ENCODE measurements around the gene PIBF1.
"Not testable (repeated sequence)": the region's sequence is repeated elsewhere in the genome, so short reads cannot be mapped to it uniquely, and the experiment has no call there.

PIBF1 gene

GRCh38 chr13:72808917-72809500, 27.1 kb downstream of the PIBF1 start:
- Histone ChIP-seq H3K27me3 (no peaks in the 10 kb centered on the region), H4K20me1 (peaks cover 15% of the 10 kb centered on the region; the same call in 1 of the 2 replicates), H3K9ac (no peak overlapping the region), H3K4me2 (no peak overlapping the region), H3K4me1 (no peaks in the 10 kb centered on the region), H3K4me3 (no peak overlapping the region), H3K9me3 (no peaks in the 10 kb centered on the region), H3K36me3 (peaks cover 59% of the 10 kb centered on the region), H3K27ac (no peak overlapping the region)
- TF ChIP-seq Cebpa-rat (IDR thresholded peaks at IDR 0.05), result no peak

- Histone ChIP-seq H3K9me3 (no peaks in the 10 kb centered on the region), H3K27me3 (no peaks in the 10 kb centered on the region), H3K4me3 (no peak overlapping the region), H3K4me2 (no peak overlapping the region), H4K20me1 (no peaks in the 10 kb centered on the region), H3K36me3 (peaks cover 68% of the 10 kb centered on the region), H3K9ac (no peak overlapping the region), H3K4me1 (no peaks in the 10 kb centered on the region), H3K27ac (no peak overlapping the region)
- TF ChIP-seq Cebpa-rat (IDR thresholded peaks at IDR 0.05), result no peak
These were observed 38.4 kb downstream of the PIBF1 start for GRCh38 chr13:72820156-72820897.

- H3K36me3 ChIP-seq, result peaks cover 67% of the 10 kb centered on the region
- H3K4me1 ChIP-seq, result no peaks in the 10 kb centered on the region
- H3K9ac ChIP-seq, result no peak overlapping the region
- no peaks in the 10 kb centered on the region for H3K9me3 ChIP-seq
- H3K27me3 ChIP-seq, result no peaks in the 10 kb centered on the region
- no peak overlapping the region for H3K4me2 ChIP-seq
- no peak overlapping the region for H3K27ac ChIP-seq
- TF ChIP-seq Cebpa-rat (IDR thresholded peaks at IDR 0.05), result no peak
- H3K4me3 ChIP-seq, result no peak overlapping the region
- H4K20me1 ChIP-seq, result no peaks in the 10 kb centered on the region
These were observed 39.0 kb downstream of the PIBF1 start for GRCh38 chr13:72820898-72821279.

- H3K27ac ChIP-seq, result no peak overlapping the region
- no peaks in the 10 kb centered on the region for H3K4me1 ChIP-seq
- H3K9ac ChIP-seq, result no peak overlapping the region
- H4K20me1 ChIP-seq, result no peaks in the 10 kb centered on the region
- H3K4me3 ChIP-seq, result no peak overlapping the region
- H3K27me3 ChIP-seq, result no peaks in the 10 kb centered on the region
- H3K4me2 ChIP-seq, result no peak overlapping the region
- H3K9me3 ChIP-seq, result no peaks in the 10 kb centered on the region
- TF ChIP-seq Cebpa-rat (IDR thresholded peaks at IDR 0.05), result no peak
- peaks cover 75% of the 10 kb centered on the region for H3K36me3 ChIP-seq
These were observed 41.1 kb downstream of the PIBF1 start for GRCh38 chr13:72823081-72823480.

GRCh38 chr13:72823724-72824123, 41.8 kb downstream of the PIBF1 start:
- H3K4me3 ChIP-seq, result no peak overlapping the region
- H3K36me3 ChIP-seq, result peaks cover 77% of the 10 kb centered on the region
- no peaks in the 10 kb centered on the region for H3K9me3 ChIP-seq
- no peak overlapping the region for H3K9ac ChIP-seq
- H4K20me1 ChIP-seq, result no peaks in the 10 kb centered on the region
- no peak for TF ChIP-seq Cebpa-rat (IDR thresholded peaks at IDR 0.05)
- H3K27me3 ChIP-seq, result no peaks in the 10 kb centered on the region
- no peaks in the 10 kb centered on the region for H3K4me1 ChIP-seq
- no peak overlapping the region for H3K4me2 ChIP-seq
- no peak overlapping the region for H3K27ac ChIP-seq

GRCh38 chr13:72834601-72835000, 52.7 kb downstream of the PIBF1 start:
- H3K4me1 ChIP-seq, result no peaks in the 10 kb centered on the region
- H4K20me1 ChIP-seq, result peaks cover 10% of the 10 kb centered on the region; the same call in 1 of the 2 replicates
- H3K9ac ChIP-seq, result no peak overlapping the region
- no peak overlapping the region for H3K4me2 ChIP-seq
- H3K27me3 ChIP-seq, result no peaks in the 10 kb centered on the region
- H3K27ac ChIP-seq, result no peak overlapping the region
- no peak overlapping the region for H3K4me3 ChIP-seq
- H3K36me3 ChIP-seq, result peaks cover 55% of the 10 kb centered on the region
- TF ChIP-seq Cebpa-rat (IDR thresholded peaks at IDR 0.05), result no peak
- peaks cover 21% of the 10 kb centered on the region; the same call in 1 of the 2 replicates for H3K9me3 ChIP-seq

- TF ChIP-seq Cebpa-rat (IDR thresholded peaks at IDR 0.05), result no peak
- no peaks in the 10 kb centered on the region for H3K4me1 ChIP-seq
- H3K36me3 ChIP-seq, result peaks cover 41% of the 10 kb centered on the region
- no peak overlapping the region for H3K27ac ChIP-seq
- H3K27me3 ChIP-seq, result no peaks in the 10 kb centered on the region
- no peaks in the 10 kb centered on the region for H3K9me3 ChIP-seq
- no peak overlapping the region for H3K4me3 ChIP-seq
- no peak overlapping the region for H3K9ac ChIP-seq
- H3K4me2 ChIP-seq, result no peak overlapping the region
- H4K20me1 ChIP-seq, result peaks cover 10% of the 10 kb centered on the region; the same call in 1 of the 2 replicates
These were observed 58.0 kb downstream of the PIBF1 start for GRCh38 chr13:72839831-72840426.

GRCh38 chr13:72842991-72843390, 61.1 kb downstream of the PIBF1 start:
- Histone ChIP-seq H3K27ac (no peak overlapping the region), H3K9ac (no peak overlapping the region), H3K4me1 (no peaks in the 10 kb centered on the region), H4K20me1 (peaks cover 10% of the 10 kb centered on the region; the same call in 1 of the 2 replicates), H3K4me2 (no peak overlapping the region), H3K4me3 (no peak overlapping the region), H3K27me3 (no peaks in the 10 kb centered on the region), H3K36me3 (peaks cover 62% of the 10 kb centered on the region), H3K9me3 (no peaks in the 10 kb centered on the region; the same call in 1 of the 2 replicates)
- TF ChIP-seq Cebpa-rat (IDR thresholded peaks at IDR 0.05), result no peak

GRCh38 chr13:72845148-72845547, 63.2 kb downstream of the PIBF1 start:
- H3K27ac ChIP-seq, H3K4me3 ChIP-seq, H3K9ac ChIP-seq, H3K9me3 ChIP-seq, H4K20me1 ChIP-seq, H3K27me3 ChIP-seq, H3K4me1 ChIP-seq, H3K4me2 ChIP-seq: not testable (repeated sequence)
- peaks cover 71% of the 10 kb centered on the region for H3K36me3 ChIP-seq

- Histone ChIP-seq H4K20me1 (no peaks in the 10 kb centered on the region), H3K4me1 (peaks cover 30% of the 10 kb centered on the region), H3K4me2 (peak overlapping the region; percentile 29; the same call in 1 of the 2 replicates), H3K36me3 (peaks cover 77% of the 10 kb centered on the region), H3K27me3 (no peaks in the 10 kb centered on the region), H3K9me3 (peaks cover 17% of the 10 kb centered on the region; the same call in 1 of the 2 replicates), H3K9ac (no peak overlapping the region), H3K4me3 (no peak overlapping the region), H3K27ac (peak overlapping the region; percentile 85; the same call in 1 of the 2 replicates)
- TF ChIP-seq Cebpa-rat (IDR thresholded peaks at IDR 0.05), result no peak
These were observed 67.6 kb downstream of the PIBF1 start for GRCh38 chr13:72849571-72849970.
